ENCODE measurements around the gene RNASE13. TPM values are rescaled to one million over a fixed set of nuclear protein-coding genes. Genes with fewer than 3 reads are reported as not detected.
A peak's percentile ranks its signal among the peaks of the same experiment; 100 is the strongest.

Gene RNASE13
- total RNA-seq, 4 donors from 2014 or later = not detected

DNA sequence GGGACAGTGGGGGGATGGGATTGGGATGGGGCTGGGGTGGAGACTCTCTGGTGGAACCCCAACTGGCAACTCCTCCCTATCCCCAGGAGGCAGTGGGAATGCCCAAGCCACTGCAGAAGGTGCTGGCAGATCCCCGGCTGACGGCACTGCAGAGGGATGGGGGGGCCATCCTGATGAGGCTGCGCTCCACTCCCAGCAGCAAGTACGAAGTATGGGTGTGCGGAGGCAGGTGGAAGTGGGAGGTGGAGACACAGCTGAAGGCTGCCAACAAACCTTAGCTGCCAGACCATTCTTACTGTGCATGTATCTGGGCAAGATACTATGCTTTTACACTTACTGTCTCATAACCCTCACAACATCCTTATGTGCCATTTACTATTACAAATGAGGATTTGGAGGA is 43.7 kb upstream of the RNASE13 start:
- WGBS, 2 donors = 87 to 94% methylated on average over 5 of the region's 5 CpGs
- Histone ChIP-seq H3K27ac (no peak overlapping the region), H3K9me3 (no peaks in the 10 kb centered on the region), H3K4me1 (peaks cover 21 to 27% of the 10 kb centered on the region in 2 donors), H3K27me3 (no peaks in the 10 kb centered on the region), H3K36me3 (peaks cover 57 to 63% of the 10 kb centered on the region in 2 donors), H3K4me3 (replicated peaks in 1 of 3) (no peak overlapping the region)
- intact Hi-C loops (cut with DNase I) = no loop called here
- no peak for DNase-seq
- no peak for TF ChIP-seq POLR2A (IDR thresholded peaks at IDR 0.05)
- TF ChIP-seq, protein P1, sequence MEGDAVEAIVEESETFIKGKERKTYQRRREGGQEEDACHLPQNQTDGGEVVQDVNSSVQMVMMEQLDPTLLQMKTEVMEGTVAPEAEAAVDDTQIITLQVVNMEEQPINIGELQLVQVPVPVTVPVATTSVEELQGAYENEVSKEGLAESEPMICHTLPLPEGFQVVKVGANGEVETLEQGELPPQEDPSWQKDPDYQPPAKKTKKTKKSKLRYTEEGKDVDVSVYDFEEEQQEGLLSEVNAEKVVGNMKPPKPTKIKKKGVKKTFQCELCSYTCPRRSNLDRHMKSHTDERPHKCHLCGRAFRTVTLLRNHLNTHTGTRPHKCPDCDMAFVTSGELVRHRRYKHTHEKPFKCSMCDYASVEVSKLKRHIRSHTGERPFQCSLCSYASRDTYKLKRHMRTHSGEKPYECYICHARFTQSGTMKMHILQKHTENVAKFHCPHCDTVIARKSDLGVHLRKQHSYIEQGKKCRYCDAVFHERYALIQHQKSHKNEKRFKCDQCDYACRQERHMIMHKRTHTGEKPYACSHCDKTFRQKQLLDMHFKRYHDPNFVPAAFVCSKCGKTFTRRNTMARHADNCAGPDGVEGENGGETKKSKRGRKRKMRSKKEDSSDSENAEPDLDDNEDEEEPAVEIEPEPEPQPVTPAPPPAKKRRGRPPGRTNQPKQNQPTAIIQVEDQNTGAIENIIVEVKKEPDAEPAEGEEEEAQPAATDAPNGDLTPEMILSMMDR (IDR thresholded peaks at IDR 0.05) = no peak

DNA sequence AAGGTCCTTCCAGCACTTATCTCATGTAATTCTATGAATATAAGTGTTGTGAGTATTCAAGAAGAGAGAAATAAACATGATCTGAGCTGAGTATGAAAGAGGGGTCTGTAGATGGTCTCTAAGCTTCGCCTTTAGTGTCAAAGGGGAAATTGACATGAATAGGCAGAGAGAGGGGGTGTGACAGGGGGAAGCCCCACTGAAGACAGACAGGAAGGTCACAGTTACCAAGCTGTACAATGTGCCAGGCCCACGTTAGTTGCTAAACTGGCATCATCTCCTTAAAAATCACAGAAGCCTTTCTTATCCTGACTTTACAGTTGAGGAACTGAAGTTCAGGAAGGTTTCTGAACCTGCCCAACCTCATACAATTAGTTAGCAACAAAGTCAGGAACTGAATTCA is 43.1 kb upstream of the RNASE13 start:
- 82 to 86% methylated on average over 2 of the region's 2 CpGs for WGBS, 2 donors
- H3K9me3 ChIP-seq = no peaks in the 10 kb centered on the region
- intact Hi-C loops (cut with DNase I) = no loop called here
- DNase-seq = no peak
- H3K4me1 ChIP-seq = peaks cover 27 to 33% of the 10 kb centered on the region in 2 donors
- no peak overlapping the region for H3K27ac ChIP-seq
- no peak overlapping the region for H3K4me3 ChIP-seq (replicated peaks in 1 of 3)
- H3K36me3 ChIP-seq = peaks cover 54 to 59% of the 10 kb centered on the region in 2 donors
- no peak for TF ChIP-seq POLR2A (IDR thresholded peaks at IDR 0.05)
- TF ChIP-seq, protein P1 (IDR thresholded peaks at IDR 0.05) = no peak
- H3K27me3 ChIP-seq = no peaks in the 10 kb centered on the region

DNA sequence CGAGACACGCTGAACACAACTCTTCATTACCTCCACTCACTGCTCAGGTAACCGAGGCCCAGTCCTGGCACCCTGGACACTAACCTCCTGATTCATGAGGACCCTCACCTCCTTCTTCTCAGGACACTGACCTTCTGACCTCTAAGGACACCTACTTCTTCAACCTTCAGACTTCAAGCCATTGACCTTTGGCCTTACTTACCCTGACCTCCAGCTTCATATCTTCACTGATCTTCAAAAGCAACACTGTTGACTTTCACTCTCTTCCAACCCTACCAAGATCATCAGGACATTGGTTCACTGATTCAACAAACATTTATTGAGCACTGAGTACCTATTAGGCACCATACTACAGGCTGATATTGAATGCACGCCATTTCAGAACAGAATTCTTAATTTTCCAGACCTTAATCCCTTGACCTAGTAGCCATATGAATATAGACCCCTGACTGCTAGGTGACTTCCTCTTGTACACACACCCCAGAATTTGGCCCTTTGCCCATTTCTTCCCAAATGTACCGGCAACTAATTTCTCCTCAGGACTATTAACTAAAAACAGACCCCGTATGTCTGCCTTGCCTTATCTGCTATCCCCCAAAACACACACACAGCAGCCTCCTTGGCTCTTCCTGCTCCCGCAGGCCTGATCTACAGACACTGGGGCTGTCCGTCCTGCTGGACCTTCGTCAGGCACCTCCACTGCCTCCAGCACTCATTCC is 41.3 kb upstream of the RNASE13 start:
- intact Hi-C loops (cut with DNase I) = no loop called here
- WGBS, 2 donors = 88 to 90% methylated on average over 9 of the region's 9 CpGs
- Histone ChIP-seq H3K4me3 (replicated peaks in 1 of 3) (no peak overlapping the region), H3K4me1 (peaks cover 35 to 47% of the 10 kb centered on the region in 2 donors), H3K27me3 (no peaks in the 10 kb centered on the region), H3K27ac (peak overlapping the region in 2 of 3 donors; percentile 60 to 90), H3K9me3 (no peaks in the 10 kb centered on the region), H3K36me3 (peaks cover 38 to 43% of the 10 kb centered on the region in 2 donors)
- TF ChIP-seq POLR2A (IDR thresholded peaks at IDR 0.05) = no peak
- TF ChIP-seq, protein P1 (IDR thresholded peaks at IDR 0.05) = no peak
- no peak for DNase-seq

DNA sequence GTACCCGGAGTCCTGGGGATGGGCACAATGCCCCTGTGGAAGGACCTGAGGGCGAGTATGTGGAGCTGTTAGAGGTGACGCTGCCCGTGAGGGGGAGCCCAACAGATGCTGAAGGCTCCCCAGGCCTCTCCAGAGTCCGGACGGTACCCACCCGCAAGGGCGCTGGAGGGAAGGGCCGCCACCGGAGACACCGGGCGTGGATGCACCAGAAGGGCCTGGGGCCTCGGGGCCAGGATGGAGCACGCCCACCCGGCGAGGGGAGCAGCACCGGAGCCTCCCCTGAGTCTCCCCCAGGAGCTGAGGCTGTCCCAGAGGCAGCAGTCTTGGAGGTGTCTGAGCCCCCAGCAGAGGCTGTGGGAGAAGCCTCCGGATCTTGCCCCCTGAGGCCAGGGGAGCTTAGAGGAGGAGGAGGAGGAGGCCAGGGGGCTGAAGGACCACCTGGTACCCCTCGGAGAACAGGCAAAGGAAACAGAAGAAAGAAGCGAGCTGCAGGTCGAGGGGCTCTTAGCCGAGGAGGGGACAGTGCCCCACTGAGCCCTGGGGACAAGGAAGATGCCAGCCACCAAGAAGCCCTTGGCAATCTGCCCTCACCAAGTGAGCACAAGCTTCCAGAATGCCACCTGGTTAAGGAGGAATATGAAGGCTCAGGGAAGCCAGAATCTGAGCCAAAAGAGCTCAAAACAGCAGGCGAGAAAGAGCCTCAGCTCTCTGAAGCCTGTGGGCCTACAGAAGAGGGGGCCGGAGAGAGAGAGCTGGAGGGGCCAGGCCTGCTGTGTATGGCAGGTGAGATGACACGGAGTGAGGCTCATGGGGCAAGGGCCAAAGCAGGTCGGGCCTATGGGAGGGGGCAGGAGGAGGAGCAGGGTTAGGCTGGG is 40.0 kb upstream of the RNASE13 start:
- Histone ChIP-seq H3K4me1 (peaks cover 37 to 49% of the 10 kb centered on the region in 2 donors), H3K36me3 (peaks cover 29 to 34% of the 10 kb centered on the region in 2 donors), H3K27ac (peak overlapping the region; percentile 60 to 90 (median 72)), H3K9me3 (no peaks in the 10 kb centered on the region), H3K27me3 (no peaks in the 10 kb centered on the region), H3K4me3 (replicated peaks in 1 of 3) (no peak overlapping the region)
- peak; percentile 78 to 80 for DNase-seq
- 57 to 59% methylated on average over 20 to 22 of the region's 26 CpGs for WGBS, 2 donors
- TF ChIP-seq, protein P1 (IDR thresholded peaks at IDR 0.05) = no peak
- TF ChIP-seq POLR2A (IDR thresholded peaks at IDR 0.05) = peak in 1 of 2 donors; percentile 11
- intact Hi-C loops (cut with DNase I) = no loop called here
